Right atrium auricular region (tissue), 2 donors: ENCODE data around the gene GRB10. TPM values are rescaled to one million over a fixed set of nuclear protein-coding genes. Genes with fewer than 3 reads are reported as not detected.

Experiments
- DNase-seq: peaks from one replicate; pipeline ENCODE4 v3.0.0-alpha.2; 2019; ENCODE audit warnings: low spot score
- H3K27ac ChIP-seq, 2 donors: fragments of 200-600 bp; sonication (generic); 1 replicate in 1 of 2; 2 replicates in 1 of 2; pipeline ENCODE4 v1.5.1; 2016 to 2019
- H3K27me3 ChIP-seq, 2 donors: fragments of 200-600 bp; sonication (generic); one replicate each; pipeline versions ENCODE4 v1.5.1 to v1.6.0; 2017 to 2019
- H3K36me3 ChIP-seq: fragments of 200-600 bp; sonication (generic); one replicate; pipeline ENCODE4 v1.5.1; 2016
- H3K4me1 ChIP-seq, 2 donors: fragments of 200-600 bp; sonication (generic); one replicate each; pipeline versions ENCODE4 v1.5.1 to v1.6.0; 2017 to 2019
- H3K4me3 ChIP-seq, 2 donors: fragments of 200-600 bp; sonication (generic); 1 replicate in 1 of 2; 2 replicates in 1 of 2; pipeline ENCODE4 v1.5.1; 2017 to 2019; ENCODE audit warnings: mild to moderate bottlenecking in 1 of 2, moderate library complexity in 1 of 2
- H3K9me3 ChIP-seq, 2 donors: fragments of 200-600 bp; sonication (generic); one replicate each; pipeline ENCODE4 v1.5.1; 2019
- total RNA-seq, 2 donors: library from RNA; depleted of rRNA; stranded (reverse); fragments of >200 nt; gene quantifications; one replicate each; pipeline ENCODE4 v1.1.0, GENCODE V29; 2016
- TF ChIP-seq, protein P1 (sequence below), 2 donors: fragments of 200-600 bp; sonication (generic); IDR thresholded peaks; one replicate each; pipeline ENCODE4 v1.5.1; 2019; ENCODE audit warnings: antibody characterized with exemption in 2 of 2

GRB10 gene
- total RNA-seq, 2 donors from 2014 or later, result 36.5 to 39.0 TPM

DNA sequence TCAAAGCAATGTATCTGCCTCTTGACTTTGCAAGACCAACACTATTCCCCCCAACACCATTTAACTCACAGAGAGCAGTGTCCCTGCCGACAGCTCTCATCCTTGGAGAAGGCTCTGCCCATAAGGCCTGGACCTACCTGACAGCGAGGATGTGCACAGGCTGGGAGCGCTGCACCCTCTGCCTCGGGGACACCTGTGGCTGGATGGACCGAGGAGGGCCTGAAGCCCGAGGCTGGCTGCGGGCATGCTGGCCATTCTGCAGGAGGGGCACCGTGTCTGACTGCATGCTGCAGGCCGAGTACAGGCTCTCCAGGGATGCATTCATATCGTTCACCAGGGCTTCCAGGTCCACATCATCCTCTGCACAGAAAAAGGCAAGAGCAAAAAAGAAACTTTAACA is 108.4 kb downstream of the GRB10 start:
- no peaks in the 10 kb centered on the region for H3K27me3 ChIP-seq
- H3K36me3 ChIP-seq, result peaks cover 18% of the 10 kb centered on the region
- TF ChIP-seq, protein P1, sequence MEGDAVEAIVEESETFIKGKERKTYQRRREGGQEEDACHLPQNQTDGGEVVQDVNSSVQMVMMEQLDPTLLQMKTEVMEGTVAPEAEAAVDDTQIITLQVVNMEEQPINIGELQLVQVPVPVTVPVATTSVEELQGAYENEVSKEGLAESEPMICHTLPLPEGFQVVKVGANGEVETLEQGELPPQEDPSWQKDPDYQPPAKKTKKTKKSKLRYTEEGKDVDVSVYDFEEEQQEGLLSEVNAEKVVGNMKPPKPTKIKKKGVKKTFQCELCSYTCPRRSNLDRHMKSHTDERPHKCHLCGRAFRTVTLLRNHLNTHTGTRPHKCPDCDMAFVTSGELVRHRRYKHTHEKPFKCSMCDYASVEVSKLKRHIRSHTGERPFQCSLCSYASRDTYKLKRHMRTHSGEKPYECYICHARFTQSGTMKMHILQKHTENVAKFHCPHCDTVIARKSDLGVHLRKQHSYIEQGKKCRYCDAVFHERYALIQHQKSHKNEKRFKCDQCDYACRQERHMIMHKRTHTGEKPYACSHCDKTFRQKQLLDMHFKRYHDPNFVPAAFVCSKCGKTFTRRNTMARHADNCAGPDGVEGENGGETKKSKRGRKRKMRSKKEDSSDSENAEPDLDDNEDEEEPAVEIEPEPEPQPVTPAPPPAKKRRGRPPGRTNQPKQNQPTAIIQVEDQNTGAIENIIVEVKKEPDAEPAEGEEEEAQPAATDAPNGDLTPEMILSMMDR (IDR thresholded peaks at IDR 0.05), result no peak
- H3K4me1 ChIP-seq, result peaks cover 0 to 59% of the 10 kb centered on the region in 2 donors
- no peak overlapping the region for H3K4me3 ChIP-seq
- no peak overlapping the region for H3K27ac ChIP-seq
- H3K9me3 ChIP-seq, result no peaks in the 10 kb centered on the region
- DNase-seq, result no peak

DNA sequence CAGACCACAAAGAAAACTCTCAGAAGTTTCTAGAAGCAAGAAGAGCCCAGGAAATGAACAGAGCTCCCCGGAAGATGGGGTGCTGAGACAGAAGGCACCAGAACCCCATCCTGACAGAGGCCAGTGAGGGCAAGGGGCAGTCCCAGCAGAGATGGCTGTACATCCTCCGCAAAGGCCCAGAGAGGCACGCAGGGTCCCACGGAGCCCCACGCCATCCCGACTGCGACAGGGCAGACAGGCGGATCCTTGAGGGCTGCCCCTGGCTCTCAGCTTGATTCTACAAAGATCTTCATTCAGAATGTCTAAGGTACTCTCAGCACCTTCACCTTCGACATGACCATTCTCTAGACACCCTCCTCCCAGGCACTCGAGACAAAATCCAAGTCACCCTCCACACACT is 109.6 kb downstream of the GRB10 start:
- Histone ChIP-seq H3K27me3 (no peaks in the 10 kb centered on the region), H3K4me3 (no peak overlapping the region), H3K4me1 (peaks cover 0 to 69% of the 10 kb centered on the region in 2 donors), H3K27ac (no peak overlapping the region), H3K36me3 (peaks cover 18% of the 10 kb centered on the region), H3K9me3 (no peaks in the 10 kb centered on the region)
- no peak for DNase-seq
- TF ChIP-seq, protein P1 (IDR thresholded peaks at IDR 0.05), result no peak

DNA sequence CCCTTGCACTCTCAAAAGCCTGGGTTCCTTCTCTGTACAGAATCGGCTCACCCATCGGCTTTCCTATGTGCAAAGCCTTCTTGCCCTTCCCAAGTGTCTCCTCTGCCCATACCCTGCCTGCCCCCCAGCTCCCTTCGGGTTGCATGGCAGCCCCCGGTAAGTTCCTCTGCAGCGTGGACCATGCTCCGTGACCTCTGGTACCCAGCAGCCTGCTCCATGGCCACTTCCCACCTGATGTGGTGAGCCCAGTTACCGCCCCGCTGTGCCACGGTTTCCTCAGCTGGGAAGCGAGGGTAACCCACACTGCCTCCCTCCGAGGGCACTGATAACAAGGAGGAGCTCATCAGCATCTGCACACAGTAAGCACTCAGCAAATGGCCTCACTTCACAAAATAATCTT is 110.7 kb downstream of the GRB10 start:
- no peak overlapping the region for H3K4me3 ChIP-seq
- H3K4me1 ChIP-seq, result peaks cover 0 to 69% of the 10 kb centered on the region in 2 donors
- no peaks in the 10 kb centered on the region for H3K9me3 ChIP-seq
- no peak for DNase-seq
- H3K27me3 ChIP-seq, result no peaks in the 10 kb centered on the region
- peak overlapping the region in 1 of 2 donors; percentile 15 for H3K27ac ChIP-seq
- TF ChIP-seq, protein P1 (IDR thresholded peaks at IDR 0.05), result no peak
- peaks cover 18% of the 10 kb centered on the region for H3K36me3 ChIP-seq

DNA sequence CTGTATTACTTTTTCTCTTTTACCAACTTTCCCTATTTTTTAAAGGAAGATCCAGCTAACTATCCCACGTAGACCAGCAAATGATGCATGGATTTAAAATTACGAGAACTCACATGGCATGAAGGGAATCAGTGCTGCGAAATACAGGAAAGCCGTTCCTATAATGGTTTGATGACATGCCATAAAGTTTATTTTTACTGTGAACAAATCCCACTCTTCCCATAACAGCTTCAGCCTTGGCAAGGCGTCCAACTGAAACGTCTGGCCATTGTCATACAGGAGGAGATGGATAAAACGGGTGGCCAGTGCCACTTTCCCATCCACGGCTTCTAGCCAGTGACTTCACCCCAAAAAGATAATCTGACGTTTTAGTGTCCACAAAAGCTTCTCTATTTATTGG is 111.3 kb downstream of the GRB10 start:
- TF ChIP-seq, protein P1 (IDR thresholded peaks at IDR 0.05), result no peak
- peaks cover 18% of the 10 kb centered on the region for H3K36me3 ChIP-seq
- H3K27ac ChIP-seq, result peak overlapping the region; percentile 32 to 45
- no peak for DNase-seq
- no peaks in the 10 kb centered on the region for H3K9me3 ChIP-seq
- H3K4me3 ChIP-seq, result no peak overlapping the region
- H3K27me3 ChIP-seq, result no peaks in the 10 kb centered on the region
- peaks cover 0 to 67% of the 10 kb centered on the region in 2 donors for H3K4me1 ChIP-seq

DNA sequence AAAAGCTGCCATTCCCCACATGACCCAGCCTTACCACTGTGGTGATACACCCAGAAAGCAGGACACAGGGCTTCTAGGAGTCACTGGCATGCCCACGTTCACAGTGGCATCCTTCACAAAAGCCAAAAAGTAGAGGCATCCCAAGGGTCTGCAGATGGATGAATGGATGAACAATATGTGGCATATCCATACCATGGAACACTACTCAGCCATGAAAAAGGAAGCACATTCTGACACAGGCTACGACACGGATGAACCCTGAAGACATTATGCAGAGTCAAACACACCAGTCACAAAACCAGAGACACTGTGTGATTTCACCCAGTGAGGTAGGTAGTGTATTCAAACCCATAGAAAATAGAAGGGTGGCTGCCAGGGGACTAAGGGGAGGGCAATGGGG is 112.8 kb downstream of the GRB10 start:
- Histone ChIP-seq H3K9me3 (no peaks in the 10 kb centered on the region), H3K4me1 (peaks cover 0 to 67% of the 10 kb centered on the region in 2 donors), H3K27ac (peak overlapping the region; percentile 85 to 86), H3K36me3 (peaks cover 18% of the 10 kb centered on the region), H3K4me3 (no peak overlapping the region), H3K27me3 (no peaks in the 10 kb centered on the region)
- DNase-seq, result no peak
- TF ChIP-seq, protein P1 (IDR thresholded peaks at IDR 0.05), result no peak

DNA sequence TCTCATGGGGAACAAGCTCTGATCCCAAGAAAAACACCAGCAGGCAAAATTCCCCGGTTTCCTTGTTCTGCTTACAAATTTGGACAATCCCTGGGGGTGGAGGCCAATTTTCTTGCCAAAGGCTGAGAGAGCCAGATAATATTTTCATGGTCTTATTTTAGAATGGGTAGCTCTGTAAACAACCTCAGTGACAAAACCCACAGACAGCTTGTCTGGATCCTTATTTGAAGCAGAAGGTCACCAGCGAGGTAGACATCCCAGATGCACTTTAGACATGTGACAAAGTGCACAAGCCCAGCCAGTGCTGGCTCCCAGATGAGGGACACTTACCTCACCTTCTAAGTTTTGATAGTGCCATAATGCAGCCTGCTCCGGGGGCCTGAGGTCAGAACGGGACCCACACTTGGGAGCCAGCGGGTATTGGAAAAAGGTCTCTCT is 114.9 kb downstream of the GRB10 start:
- Histone ChIP-seq H3K27me3 (no peaks in the 10 kb centered on the region), H3K4me1 (peaks cover 0 to 82% of the 10 kb centered on the region in 2 donors), H3K4me3 (no peak overlapping the region), H3K36me3 (peaks cover 13% of the 10 kb centered on the region), H3K9me3 (no peaks in the 10 kb centered on the region), H3K27ac (peak overlapping the region; percentile 85 to 86)
- TF ChIP-seq, protein P1 (IDR thresholded peaks at IDR 0.05), result no peak
- DNase-seq, result peak; percentile 90
